H1 (cell line): ENCODE measurements around the gene BCAR1. TPM values are rescaled to one million over a fixed set of nuclear protein-coding genes. Genes with fewer than 3 reads are reported as not detected.

ENCODE experiments used
- CTCF ChIA-PET: fragments of 300-600 bp; sonication (Branson Sonifier 250); formaldehyde crosslinking; loops from one replicate; lab custom pipeline; 2021; ENCODE audit not compliant: partially characterized antibody; lab: Charles Lee
- POLR2A ChIA-PET: fragments of 300-600 bp; sonication (Branson Sonifier 250); formaldehyde crosslinking; loops from one replicate; lab custom pipeline; 2021; ENCODE audit warnings: inconsistent platforms; ENCODE audit not compliant: partially characterized antibody; lab: Charles Lee
- DNase-seq, 2 experiments: peaks; one replicate each; pipeline versions ENCODE4 v3.0.0 to v3.0.0-alpha.2; 2010 to 2022; ENCODE audit warnings: low spot score in 2 of 2, low read depth in 1 of 2, mixed read lengths in 1 of 2
- FAIRE-seq: peaks from 2 replicates; lab custom pipeline; 2011; peaks lifted over from hg19 to GRCh38; lab: Jason Lieb, UNC
- H2AFZ ChIP-seq: 2 replicates; pipeline ENCODE4 v1.8.1; 2012; ENCODE audit warnings: low read length, inconsistent platforms
- H2AK5ac ChIP-seq: 2 replicates; pipeline ENCODE4 v1.6.1; 2013; ENCODE audit warnings: low read depth, low read length
- H2BK120ac ChIP-seq: replicated peaks from 2 replicates; pipeline ENCODE3; 2013; ENCODE audit warnings: low read depth, low read length, inconsistent platforms
- H2BK12ac ChIP-seq: 2 replicates; pipeline ENCODE4 v1.6.1; 2013; ENCODE audit warnings: low read depth, low read length
- H2BK15ac ChIP-seq: 2 replicates; pipeline ENCODE4 v1.6.1; 2013; ENCODE audit warnings: low read length
- H2BK20ac ChIP-seq: 2 replicates; pipeline ENCODE4 v1.6.1; 2013; ENCODE audit warnings: low read length
- H2BK5ac ChIP-seq: 2 replicates; pipeline ENCODE4 v1.6.1; 2013; ENCODE audit warnings: low read depth, low read length
- H3K14ac ChIP-seq: 2 replicates; pipeline ENCODE4 v1.6.1; 2013; ENCODE audit warnings: inconsistent platforms; ENCODE audit not compliant: insufficient read length
- H3K18ac ChIP-seq: 2 replicates; pipeline ENCODE4 v1.6.1; 2013; ENCODE audit warnings: low read length; ENCODE audit errors: extremely low read depth
- H3K23ac ChIP-seq: 2 replicates; pipeline ENCODE4 v1.6.1; 2013; ENCODE audit warnings: inconsistent platforms; ENCODE audit not compliant: insufficient read length
- H3K23me2 ChIP-seq: 2 replicates; pipeline ENCODE4 v1.6.1; 2013; ENCODE audit warnings: low read depth, low read length
- H3K27ac ChIP-seq: 2 replicates; pipeline ENCODE4 v1.6.1; 2011; ENCODE audit warnings: low read depth, low read length, inconsistent platforms
- H3K27me3 ChIP-seq, 4 experiments: replicated peaks in 1 of 4; 1 replicate in 1 of 4; 2 replicates in 3 of 4; pipeline versions ENCODE4 v1.6.1 to v1.8.1; 2011 to 2013; ENCODE audit warnings: low read length in 3 of 4, mild to moderate bottlenecking in 3 of 4, inconsistent platforms in 2 of 4, mixed read lengths in 2 of 4, moderate library complexity in 1 of 4; ENCODE audit not compliant: control insufficient read depth in 3 of 4, insufficient read depth in 3 of 4; ENCODE audit errors: extremely low read depth in 1 of 4
- H3K36me3 ChIP-seq, 4 experiments: 2 replicates each; pipeline versions ENCODE4 v1.6.1 to v1.8.1; 2011 to 2013; ENCODE audit warnings: mild to moderate bottlenecking in 4 of 4, low read length in 3 of 4, moderate library complexity in 2 of 4, control low read depth in 1 of 4, inconsistent platforms in 1 of 4; ENCODE audit not compliant: insufficient read depth in 4 of 4, control insufficient read depth in 2 of 4
- H3K4ac ChIP-seq: replicated peaks from 2 replicates; pipeline ENCODE3; 2013; ENCODE audit warnings: low read length, low read depth, mixed read lengths, inconsistent platforms; ENCODE audit not compliant: insufficient read length
- H3K4me1 ChIP-seq, 4 experiments: replicated peaks in 1 of 4; 1 replicate in 1 of 4; 2 replicates in 3 of 4; pipeline versions ENCODE4 v1.6.1 to v1.8.1; 2011 to 2013; ENCODE audit warnings: low read length in 3 of 4, inconsistent platforms in 2 of 4, mixed read lengths in 1 of 4; ENCODE audit not compliant: insufficient read depth in 4 of 4, control insufficient read depth in 3 of 4
- H3K4me2 ChIP-seq, 2 experiments: 2 replicates each; pipeline versions ENCODE4 v1.6.1 to v1.8.1; 2011 to 2013; ENCODE audit warnings: low read depth in 2 of 2, low read length in 2 of 2, control low read depth in 1 of 2, inconsistent platforms in 1 of 2, mild to moderate bottlenecking in 1 of 2; ENCODE audit not compliant: insufficient read depth in 1 of 2
- H3K4me3 ChIP-seq, 4 experiments: fragments of 200-600, 300-600 bp in 1 of 4; sonication (generic), shearing (Covaris generic), sonication (Bioruptor Twin) in 1 of 4; 2 replicates each; pipeline versions ENCODE4 v1.5.1 to v1.8.1; 2011 to 2016; ENCODE audit warnings: low read length in 4 of 4, low read depth in 3 of 4, control low read depth in 2 of 4, inconsistent platforms in 2 of 4, mild to moderate bottlenecking in 2 of 4, mixed read lengths in 1 of 4, moderate library complexity in 1 of 4; ENCODE audit not compliant: insufficient read depth in 2 of 4; ENCODE audit errors: extremely low read depth in 1 of 4
- H3K56ac ChIP-seq: replicated peaks from 2 replicates; pipeline ENCODE3; 2013; ENCODE audit warnings: low read depth, mild to moderate bottlenecking, mixed read lengths, low read length, inconsistent platforms; ENCODE audit not compliant: insufficient read length
- H3K79me1 ChIP-seq: 2 replicates; pipeline ENCODE4 v1.6.1; 2013; ENCODE audit warnings: low read depth, low read length, control low read depth
- H3K79me2 ChIP-seq, 2 experiments: 2 replicates each; pipeline versions ENCODE4 v1.6.1 to v1.8.1; 2012 to 2013; ENCODE audit warnings: low read length in 2 of 2, mild to moderate bottlenecking in 2 of 2, inconsistent platforms in 1 of 2; ENCODE audit not compliant: insufficient read depth in 2 of 2, control insufficient read depth in 1 of 2
- H3K9ac ChIP-seq, 4 experiments: replicated peaks in 1 of 4; 1 replicate in 1 of 4; 2 replicates in 3 of 4; pipeline versions ENCODE4 v1.6.1 to v1.8.1; 2011 to 2013; ENCODE audit warnings: low read depth in 3 of 4, low read length in 3 of 4, control low read depth in 2 of 4, mild to moderate bottlenecking in 2 of 4, moderate library complexity in 2 of 4, inconsistent platforms in 1 of 4; ENCODE audit errors: extremely low read depth in 1 of 4
- H3K9me3 ChIP-seq, 2 experiments: 2 replicates each; pipeline versions ENCODE4 v1.6.1 to v1.8.1; 2012 to 2013; ENCODE audit warnings: mild to moderate bottlenecking in 2 of 2, moderate library complexity in 2 of 2, control low read depth in 1 of 2, inconsistent platforms in 1 of 2, low read depth in 1 of 2, low read length in 1 of 2, mixed read lengths in 1 of 2; ENCODE audit not compliant: insufficient read depth in 2 of 2
- H4K20me1 ChIP-seq, 2 experiments: replicated peaks in 1 of 2; 2 replicates each; pipeline versions ENCODE3 to v1.8.1; 2011 to 2013; ENCODE audit warnings: inconsistent platforms in 2 of 2, low read length in 2 of 2, mild to moderate bottlenecking in 1 of 2; ENCODE audit not compliant: insufficient read depth in 2 of 2, control insufficient read depth in 1 of 2
- H4K5ac ChIP-seq: 2 replicates; pipeline ENCODE4 v1.6.1; 2013; ENCODE audit warnings: low read length, low read depth, mixed read lengths, inconsistent platforms; ENCODE audit not compliant: insufficient read length
- H4K8ac ChIP-seq: 2 replicates; pipeline ENCODE4 v1.8.0; 2013; ENCODE audit warnings: mild to moderate bottlenecking, moderate library complexity, low read length, inconsistent platforms; ENCODE audit not compliant: insufficient read depth; ENCODE audit errors: extremely low read depth
- H4K91ac ChIP-seq: replicated peaks from 2 replicates; pipeline ENCODE3; 2013; ENCODE audit warnings: low read length, mixed read lengths, inconsistent platforms; ENCODE audit not compliant: insufficient read length
- CTCF ChIP-seq, 3 experiments: IDR thresholded peaks; 1 replicate in 2 of 3; 2 replicates in 1 of 3; pipeline versions ENCODE4 v1.5.1 to v1.6.1; 2011; ENCODE audit warnings: low read length in 3 of 3, mild to moderate bottlenecking in 3 of 3, inconsistent platforms in 2 of 3, low read depth in 1 of 3, moderate library complexity in 1 of 3; ENCODE audit not compliant: insufficient read depth in 1 of 3; ENCODE audit errors: control extremely low read depth in 1 of 3
- NANOG ChIP-seq: IDR thresholded peaks from 2 replicates; pipeline ENCODE4 v1.6.1; 2011; ENCODE audit warnings: low read length, low read depth, mild to moderate bottlenecking, inconsistent platforms; ENCODE audit not compliant: insufficient read depth, poor library complexity, severe bottlenecking
- PHF8 ChIP-seq: fragments of 200-600 bp; sonication (generic); conservative IDR thresholded peaks from 2 replicates; pipeline ENCODE4 v1.7.1; 2012; ENCODE audit warnings: low read depth, mild to moderate bottlenecking, inconsistent platforms, low read length, moderate library complexity
- POLR2A ChIP-seq, 2 experiments: IDR thresholded peaks; 1 replicate in 1 of 2; 2 replicates in 1 of 2; pipeline ENCODE4 v1.6.1; 2011; ENCODE audit warnings: low read depth in 2 of 2, low read length in 2 of 2, mild to moderate bottlenecking in 2 of 2; ENCODE audit errors: control extremely low read depth in 1 of 2
- WGBS, 2 experiments: shearing (Covaris generic) in 1 of 2; methylation state at CpG; one replicate each; pipeline versions ENCODE4 v1.1.6 to v1.1.7; 2013 to 2015; ENCODE audit warnings: low lambda C conversion rate in 2 of 2, mixed read lengths in 2 of 2, inconsistent platforms in 1 of 2, low coverage in 1 of 2, missing lambda C conversion rate in 1 of 2; ENCODE audit not compliant: insufficient replicate concordance in 2 of 2, insufficient coverage in 1 of 2, insufficient read length in 1 of 2; ENCODE audit errors: extremely low coverage in 1 of 2, missing lambda C conversion rate in 1 of 2; 5-methylcytosine and 5-hydroxymethylcytosine counted together
- polyA plus RNA-seq, 7 experiments: library from polyadenylated mRNA; depleted of rRNA in 3 of 7; stranded (reverse) in 5 of 7; unstranded in 2 of 7; fragments of >200 nt in 5 of 7; fragments of 200-250 nt in 2 of 7; gene quantifications; 1 replicate in 5 of 7; 2 replicates in 1 of 7; 4 replicates in 1 of 7; pipeline versions ENCODE4 v1.2.1 to v1.2.3, GENCODE V29; 2011 to 2013; ENCODE audit warnings: missing spikeins in 2 of 7, mixed read lengths in 2 of 7
- total RNA-seq: library from RNA; stranded (reverse); fragmentation: NEBNext Ultra II Directional; extraction: Animal tissue kit (Norgen Biotek cat#: 25700); gene quantifications from 2 replicates; pipeline ENCODE4 v1.2.1, GENCODE V29; 2021

BCAR1 gene
- total and polyA plus RNA-seq, 2 of the 8 experiments (the other 6 are each of a cell fraction or from before 2014, with no cell fraction given), result 59.8 to 105 TPM

- Histone ChIP-seq H3K79me2 (no peaks in the 10 kb centered on the region), H3K56ac (no peak overlapping the region), H3K9me3 (no peaks in the 10 kb centered on the region), H2BK15ac (no peak overlapping the region)
- TF ChIP-seq NANOG (no peak), POLR2A (IDR thresholded peaks at IDR 0.05; ENCODE audit: control extremely low read depth in 1 of 2, low read depth in 2 of 2, low read length in 2 of 2) (no peak), PHF8 (no peak), CTCF (IDR thresholded peaks at IDR 0.05; ENCODE audit: control extremely low read depth in 1 of 3, insufficient read depth in 1 of 3, low read depth in 1 of 3, low read length in 3 of 3) (no peak)
- TF ChIP-seq, all 59 proteins: peak for 0
- Histone ChIP-seq H3K4ac (no peak overlapping the region), H3K4me3 (no peak overlapping the region), H2BK120ac (no peak overlapping the region), H2BK5ac (no peak overlapping the region), H3K4me2 (no peak overlapping the region), H3K23me2 (no peaks in the 10 kb centered on the region), H4K91ac (peak overlapping the region; percentile 61), H3K27me3 (no peaks in the 10 kb centered on the region), H3K36me3 (peaks cover 3 to 25% (median 13%) of the 10 kb centered on the region in 4 experiments; a peak in 6 of 8 replicates), H2BK20ac (no peak overlapping the region), H4K8ac (no peak overlapping the region), H3K27ac (no peak overlapping the region), H3K23ac (no peak overlapping the region), H2AFZ (no peak overlapping the region), H2AK5ac (no peak overlapping the region), H3K4me1 (no peaks in the 10 kb centered on the region), H4K5ac (no peak overlapping the region), H3K9ac (no peak overlapping the region), H3K79me1 (no peaks in the 10 kb centered on the region), H2BK12ac (no peak overlapping the region), H3K18ac (no peak overlapping the region), H4K20me1 (peaks cover 0 to 4% of the 10 kb centered on the region in 2 experiments), H3K14ac (no peak overlapping the region)
- 91% methylated on average over 10 of the region's 10 CpGs; no CpG with 5 or more reads in 1 of the 2 experiments for WGBS, 2 experiments
- FAIRE-seq (no peak), DNase-seq (no peak)
- CTCF ChIA-PET, result interaction anchor here (1.2 kb wide), 1 partner anchor 17 kb away, joined by 6 read pairs; no protein-coding TSS in a partner anchor
- POLR2A ChIA-PET, result interaction anchor here (1.1 kb wide), 1 partner anchor 34 kb away, joined by 4 read pairs; no protein-coding TSS in a partner anchor
These were observed 37.2 kb upstream of the BCAR1 start for GRCh38 chr16:75288596-75289120.
